ENCODE results near the gene ABCA7.

DNA sequence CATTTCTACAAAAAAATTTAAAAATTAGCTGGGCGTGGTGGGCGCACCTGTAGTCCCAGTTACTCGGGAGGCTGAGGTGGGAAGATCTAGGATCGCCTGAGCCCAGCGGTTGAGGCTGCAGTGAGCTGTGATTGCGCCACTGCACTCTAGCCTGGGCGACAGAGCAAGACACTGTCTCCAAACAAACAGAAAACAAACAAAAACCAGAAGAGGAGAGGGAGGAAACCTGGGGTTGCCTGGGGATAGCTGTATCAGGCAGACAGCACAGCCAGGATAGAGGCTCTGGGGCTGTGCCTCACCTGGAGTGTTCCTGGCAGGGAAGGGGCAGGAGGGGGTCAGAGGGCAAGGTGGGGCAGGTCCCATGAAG is 57.9 kb downstream of the ABCA7 start:
- TF ChIP-seq, protein P1, sequence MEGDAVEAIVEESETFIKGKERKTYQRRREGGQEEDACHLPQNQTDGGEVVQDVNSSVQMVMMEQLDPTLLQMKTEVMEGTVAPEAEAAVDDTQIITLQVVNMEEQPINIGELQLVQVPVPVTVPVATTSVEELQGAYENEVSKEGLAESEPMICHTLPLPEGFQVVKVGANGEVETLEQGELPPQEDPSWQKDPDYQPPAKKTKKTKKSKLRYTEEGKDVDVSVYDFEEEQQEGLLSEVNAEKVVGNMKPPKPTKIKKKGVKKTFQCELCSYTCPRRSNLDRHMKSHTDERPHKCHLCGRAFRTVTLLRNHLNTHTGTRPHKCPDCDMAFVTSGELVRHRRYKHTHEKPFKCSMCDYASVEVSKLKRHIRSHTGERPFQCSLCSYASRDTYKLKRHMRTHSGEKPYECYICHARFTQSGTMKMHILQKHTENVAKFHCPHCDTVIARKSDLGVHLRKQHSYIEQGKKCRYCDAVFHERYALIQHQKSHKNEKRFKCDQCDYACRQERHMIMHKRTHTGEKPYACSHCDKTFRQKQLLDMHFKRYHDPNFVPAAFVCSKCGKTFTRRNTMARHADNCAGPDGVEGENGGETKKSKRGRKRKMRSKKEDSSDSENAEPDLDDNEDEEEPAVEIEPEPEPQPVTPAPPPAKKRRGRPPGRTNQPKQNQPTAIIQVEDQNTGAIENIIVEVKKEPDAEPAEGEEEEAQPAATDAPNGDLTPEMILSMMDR (IDR thresholded peaks at IDR 0.05; ENCODE audit: low read depth, low read length), result no peak
- no peak for TF ChIP-seq POLR2A (IDR thresholded peaks at IDR 0.05; ENCODE audit: extremely low read depth, insufficient read length)

Measured in NB4 (cell line).